ENCODE results near the gene IRX3. TPM values are rescaled to one million over a fixed set of nuclear protein-coding genes. Genes with fewer than 3 reads are reported as not detected.

Gene IRX3
- total and polyA plus RNA-seq, 3 experiments from 2014 or later, result not detected

DNA sequence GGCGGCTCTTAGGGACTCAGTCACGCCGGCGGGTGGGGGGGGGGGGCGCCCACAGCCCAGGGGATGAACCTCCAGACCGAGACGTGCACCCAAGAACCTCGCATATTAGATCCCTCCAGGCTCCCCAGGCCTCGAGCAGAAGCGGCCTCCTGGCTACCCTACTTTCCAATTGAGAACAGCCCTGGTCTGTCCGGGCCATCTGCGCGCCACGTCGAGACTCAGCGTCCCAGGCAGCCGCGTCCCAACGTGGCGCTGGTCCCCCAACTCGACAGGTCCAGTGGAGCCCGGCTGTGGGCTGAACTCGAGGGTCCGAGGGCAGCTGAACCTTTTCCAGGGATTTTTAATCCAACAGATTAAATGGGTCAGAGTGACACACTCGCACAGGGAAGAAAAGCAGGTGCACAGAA, 2.3 kb upstream of the IRX3 start:
- H3K36me3 Mint-ChIP-seq, result no peaks in the 10 kb centered on the region
- H3K36me3 ChIP-seq (ENCODE audit: insufficient read depth, low read length), result no peaks in the 10 kb centered on the region
- no peaks in the 10 kb centered on the region for H3K4me1 ChIP-seq (ENCODE audit: insufficient read depth, low read length)
- no peaks in the 10 kb centered on the region for H3K9me3 ChIP-seq (ENCODE audit: low read length)
- no peak overlapping the region for H3K4me3 ChIP-seq (ENCODE audit: low read length)
- ChIA-PET CTCF (no interaction called here), POLR2A (no interaction called here)
- H3K4me3 Mint-ChIP-seq, result no peak overlapping the region
- no peak for DNase-seq
- no peak overlapping the region for H3K27ac ChIP-seq (ENCODE audit: low read depth, low read length)
- no peaks in the 10 kb centered on the region for H3K9me3 Mint-ChIP-seq
- peaks cover 41 to 62% of the 10 kb centered on the region in 2 donors for H3K27me3 Mint-ChIP-seq
- H3K27ac Mint-ChIP-seq, result no peak overlapping the region
- H3K4me1 Mint-ChIP-seq, result peaks cover 4 to 28% (median 5%) of the 10 kb centered on the region in 3 donors
- H3K27me3 ChIP-seq (ENCODE audit: insufficient read depth, low read length, poor library complexity, severe bottlenecking), result no peaks in the 10 kb centered on the region

DNA sequence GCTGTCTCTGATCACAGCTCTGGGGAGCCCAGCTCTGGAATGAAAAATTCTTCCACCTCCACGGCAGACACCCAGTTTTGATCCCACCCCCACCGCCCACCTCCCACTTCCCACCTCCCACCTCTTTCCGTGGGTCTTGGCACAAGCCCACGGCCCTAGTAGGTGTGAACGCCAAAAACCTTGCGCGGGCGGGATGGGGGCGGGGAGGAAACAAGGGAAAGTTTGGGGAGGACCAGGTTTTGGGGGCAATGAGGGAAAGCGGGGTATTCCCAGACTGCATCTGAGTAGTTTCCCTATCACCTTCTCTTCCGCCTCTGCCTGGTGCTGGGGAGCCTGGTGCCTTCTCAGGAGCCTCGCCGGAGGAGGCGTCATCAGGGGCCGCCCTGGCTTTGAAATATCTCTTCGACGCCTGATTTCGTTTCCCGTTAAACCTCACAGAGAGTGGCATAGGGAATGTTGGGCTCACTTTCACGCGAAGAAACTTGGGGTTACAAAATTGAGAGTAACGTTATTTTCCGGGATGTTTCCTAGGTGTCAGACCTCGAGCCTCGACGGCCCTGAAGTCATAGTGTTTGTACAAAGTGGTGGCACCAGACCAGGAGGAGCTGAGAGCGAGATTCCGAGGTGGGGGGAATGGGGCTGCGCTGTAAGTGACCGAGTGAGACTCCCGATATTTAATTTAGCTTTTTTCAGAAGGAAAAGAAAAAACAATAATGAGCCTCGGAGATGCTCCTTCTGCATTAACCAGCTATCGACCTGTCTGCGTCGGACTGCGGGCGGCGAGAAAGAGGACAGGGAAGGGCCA, 1.6 kb upstream of the IRX3 start:
- POLR2A ChIA-PET, result no interaction called here
- H3K4me3 Mint-ChIP-seq, result peak overlapping the region in 3 of 7 donors; percentile 4 to 32 (median 18)

DNA sequence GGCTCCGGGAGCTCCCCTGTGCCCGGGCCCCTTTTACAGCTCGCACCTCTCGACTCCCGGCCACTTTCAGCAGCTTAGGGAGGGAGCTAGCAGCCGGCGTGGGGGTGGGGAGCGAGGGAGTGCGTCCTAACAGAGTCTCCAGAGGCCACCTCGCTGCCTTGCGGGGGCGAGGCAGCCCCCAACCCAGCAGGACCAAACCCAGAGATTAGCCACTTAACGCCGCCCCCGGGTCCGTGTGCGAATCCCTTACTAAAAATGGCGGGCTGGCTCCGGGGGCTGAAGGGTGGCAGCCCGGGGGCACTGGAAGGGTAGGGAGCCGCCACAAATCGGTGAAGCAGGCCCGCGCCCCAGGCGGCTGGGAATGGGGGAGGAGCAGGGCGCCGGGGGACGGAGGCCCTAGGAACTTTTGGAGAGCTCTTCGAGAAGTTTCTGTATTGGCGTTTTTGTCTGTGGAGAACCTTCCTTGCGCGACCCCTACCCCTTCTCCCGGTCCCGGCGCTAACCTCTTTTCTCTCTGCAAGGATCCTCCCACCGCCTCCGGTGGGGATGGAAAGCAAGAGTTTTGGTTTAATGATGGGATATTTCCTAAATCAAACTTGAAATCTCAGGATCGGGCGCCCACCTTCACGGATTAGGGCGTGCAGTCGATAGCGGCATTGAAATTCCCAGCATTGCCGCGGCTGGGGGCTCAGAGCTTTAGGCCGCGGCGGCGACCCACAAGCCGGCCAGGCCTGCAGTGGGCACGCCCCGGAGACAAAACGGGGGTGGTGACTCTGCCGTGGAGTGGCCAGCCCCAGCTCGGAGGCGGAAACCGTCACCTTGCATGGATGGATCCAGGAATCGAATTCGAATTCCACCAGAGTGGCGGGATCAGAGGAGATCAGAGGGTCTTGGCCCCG, 793 bp upstream of the IRX3 start:
- Mint-ChIP-seq H3K4me3 (no peak overlapping the region), H3K4me1 (peaks cover 10 to 38% (median 15%) of the 10 kb centered on the region in 3 donors), H3K27ac (no peak overlapping the region), H3K36me3 (no peaks in the 10 kb centered on the region), H3K27me3 (peaks cover 52 to 65% of the 10 kb centered on the region in 2 donors), H3K9me3 (peaks cover 0 to 2% (median 1%) of the 10 kb centered on the region in 5 donors)
- no peaks in the 10 kb centered on the region for H3K4me1 ChIP-seq (ENCODE audit: insufficient read depth, low read length)
- POLR2A ChIA-PET, result no interaction called here
- no peak for DNase-seq
- no peaks in the 10 kb centered on the region for H3K27me3 ChIP-seq (ENCODE audit: insufficient read depth, low read length, poor library complexity, severe bottlenecking)
- no peak overlapping the region for H3K4me3 ChIP-seq (ENCODE audit: low read length)
- H3K36me3 ChIP-seq (ENCODE audit: insufficient read depth, low read length), result no peaks in the 10 kb centered on the region
- H3K9me3 ChIP-seq (ENCODE audit: low read length), result no peaks in the 10 kb centered on the region
- CTCF ChIA-PET, result no interaction called here
- H3K27ac ChIP-seq (ENCODE audit: low read depth, low read length), result no peak overlapping the region

More for the DNA sequence above, 1.6 kb upstream of the IRX3 start:
- Histone ChIP-seq H3K27ac (ENCODE audit: low read depth, low read length) (no peak overlapping the region), H3K4me1 (ENCODE audit: insufficient read depth, low read length) (no peaks in the 10 kb centered on the region), H3K4me3 (ENCODE audit: low read length) (no peak overlapping the region), H3K27me3 (ENCODE audit: insufficient read depth, low read length, poor library complexity, severe bottlenecking) (no peaks in the 10 kb centered on the region), H3K9me3 (ENCODE audit: low read length) (no peaks in the 10 kb centered on the region), H3K36me3 (ENCODE audit: insufficient read depth, low read length) (no peaks in the 10 kb centered on the region)
- Mint-ChIP-seq H3K36me3 (no peaks in the 10 kb centered on the region), H3K9me3 (peaks cover 0 to 2% (median 1%) of the 10 kb centered on the region in 5 donors), H3K27me3 (peaks cover 47 to 62% of the 10 kb centered on the region in 2 donors), H3K27ac (peak overlapping the region in 1 of 8 donors; percentile 41), H3K4me1 (peaks cover 8 to 34% (median 11%) of the 10 kb centered on the region in 3 donors)
- CTCF ChIA-PET, result no interaction called here
- DNase-seq, result no peak

DNA sequence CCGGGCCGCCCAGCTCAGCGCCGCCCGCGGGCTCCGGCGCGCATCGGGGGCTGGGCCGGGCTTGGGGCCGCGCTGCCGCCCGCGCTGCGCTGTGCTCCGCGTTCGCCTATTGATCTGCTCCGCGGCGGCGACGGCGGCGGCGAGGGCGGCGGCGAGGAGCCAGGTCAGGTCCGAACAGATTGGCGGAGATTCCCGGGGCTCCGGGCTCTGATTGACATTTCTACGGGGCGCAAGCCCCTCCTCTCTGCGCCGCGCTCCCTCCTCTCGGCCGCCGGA, 559 bp downstream of the IRX3 start:
- Mint-ChIP-seq H3K36me3 (no peaks in the 10 kb centered on the region), H3K4me3 (peak overlapping the region in 3 of 7 donors; percentile 27 to 67 (median 58)), H3K9me3 (peaks cover 0 to 2% (median 1%) of the 10 kb centered on the region in 5 donors), H3K27ac (no peak overlapping the region), H3K4me1 (peaks cover 12 to 44% (median 15%) of the 10 kb centered on the region in 3 donors), H3K27me3 (peaks cover 54 to 67% of the 10 kb centered on the region in 2 donors)
- CTCF ChIA-PET, result no interaction called here
- Histone ChIP-seq H3K27ac (ENCODE audit: low read depth, low read length) (no peak overlapping the region), H3K36me3 (ENCODE audit: insufficient read depth, low read length) (no peaks in the 10 kb centered on the region), H3K4me1 (ENCODE audit: insufficient read depth, low read length) (no peaks in the 10 kb centered on the region), H3K27me3 (ENCODE audit: insufficient read depth, low read length, poor library complexity, severe bottlenecking) (no peaks in the 10 kb centered on the region), H3K9me3 (ENCODE audit: low read length) (no peaks in the 10 kb centered on the region), H3K4me3 (ENCODE audit: low read length) (no peak overlapping the region)
- DNase-seq, result no peak
- POLR2A ChIA-PET, result no interaction called here

DNA sequence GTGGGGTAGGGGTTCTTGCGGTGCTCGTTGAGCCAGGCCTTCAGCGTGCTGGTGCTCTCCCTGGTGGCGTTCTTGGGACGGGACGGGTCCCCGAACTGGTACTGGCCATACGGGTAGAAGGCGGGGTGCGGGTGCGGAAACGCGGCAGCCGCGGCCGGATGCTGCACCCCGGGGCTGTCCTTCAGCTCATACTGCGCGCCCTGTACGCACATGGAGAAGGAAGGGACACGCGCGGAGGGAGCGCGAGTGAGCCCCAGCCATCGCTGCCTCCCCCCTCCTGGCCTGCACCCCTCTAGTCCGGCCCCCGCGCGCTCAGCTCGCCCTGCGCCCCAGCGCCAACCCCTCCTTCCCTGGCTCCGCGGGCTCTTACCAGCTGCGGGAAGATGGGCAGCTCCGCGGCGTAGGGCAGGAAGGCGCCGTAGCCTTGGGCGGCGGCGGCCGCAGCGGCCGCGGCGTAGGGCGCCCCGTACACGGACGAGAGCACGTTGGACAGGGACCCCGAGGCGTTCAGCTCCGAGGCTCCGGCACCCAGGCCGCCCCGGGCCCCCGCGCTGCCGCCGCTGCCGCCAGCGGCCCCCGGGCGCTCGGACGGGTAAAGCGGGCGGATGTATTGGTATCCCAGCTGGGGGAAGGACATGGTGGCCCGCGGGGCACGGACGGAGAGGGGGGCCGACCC, 1.0 kb downstream of the IRX3 start:
- CTCF ChIA-PET, result no interaction called here
- POLR2A ChIA-PET, result no interaction called here
- H3K9me3 ChIP-seq (ENCODE audit: low read length), result no peaks in the 10 kb centered on the region
- H3K27me3 ChIP-seq (ENCODE audit: insufficient read depth, low read length, poor library complexity, severe bottlenecking), result no peaks in the 10 kb centered on the region
- H3K4me3 ChIP-seq (ENCODE audit: low read length), result no peak overlapping the region
- no peaks in the 10 kb centered on the region for H3K36me3 ChIP-seq (ENCODE audit: insufficient read depth, low read length)
- Mint-ChIP-seq H3K4me3 (peak overlapping the region in 2 of 7 donors; percentile 22 to 29), H3K27ac (no peak overlapping the region), H3K27me3 (peaks cover 55 to 67% of the 10 kb centered on the region in 2 donors), H3K4me1 (peaks cover 12 to 41% (median 15%) of the 10 kb centered on the region in 3 donors), H3K9me3 (peaks cover 0 to 2% (median 1%) of the 10 kb centered on the region in 5 donors), H3K36me3 (no peaks in the 10 kb centered on the region)
- H3K4me1 ChIP-seq (ENCODE audit: insufficient read depth, low read length), result no peaks in the 10 kb centered on the region
- H3K27ac ChIP-seq (ENCODE audit: low read depth, low read length), result no peak overlapping the region
- DNase-seq, result no peak

DNA sequence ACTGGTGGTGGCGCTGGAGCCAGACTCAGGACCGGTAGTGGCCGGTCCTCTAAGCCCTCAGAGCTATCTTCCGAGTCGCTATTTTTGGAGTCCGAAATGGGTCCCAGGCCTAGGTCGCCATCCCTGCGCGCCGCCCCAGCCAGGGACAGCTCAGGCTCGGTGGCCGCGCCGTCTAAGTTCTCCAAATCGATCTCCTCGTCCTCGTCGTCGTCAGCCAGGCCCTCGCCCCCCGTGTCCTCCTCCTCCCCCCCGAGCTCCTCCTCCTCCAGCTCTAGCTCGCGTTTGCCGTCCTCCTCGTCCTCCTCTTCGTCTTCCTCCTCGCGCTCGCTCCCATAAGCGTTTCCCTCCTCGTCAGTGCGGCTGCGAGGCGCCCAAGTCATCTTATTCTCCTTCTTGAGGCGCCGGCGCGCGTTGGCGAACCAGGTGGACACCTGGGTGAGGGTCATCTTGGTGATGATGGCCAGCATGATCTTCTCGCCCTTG, 1.6 kb downstream of the IRX3 start:
- Histone ChIP-seq H3K36me3 (ENCODE audit: insufficient read depth, low read length) (no peaks in the 10 kb centered on the region), H3K4me3 (ENCODE audit: low read length) (no peak overlapping the region), H3K4me1 (ENCODE audit: insufficient read depth, low read length) (no peaks in the 10 kb centered on the region), H3K9me3 (ENCODE audit: low read length) (no peaks in the 10 kb centered on the region), H3K27ac (ENCODE audit: low read depth, low read length) (no peak overlapping the region), H3K27me3 (ENCODE audit: insufficient read depth, low read length, poor library complexity, severe bottlenecking) (peaks cover 1% of the 10 kb centered on the region)
- CTCF ChIA-PET, result no interaction called here
- POLR2A ChIA-PET, result no interaction called here
- H3K27ac Mint-ChIP-seq, result peak overlapping the region in 1 of 8 donors; percentile 61
- H3K9me3 Mint-ChIP-seq, result peaks cover 0 to 5% (median 1%) of the 10 kb centered on the region in 5 donors
- H3K27me3 Mint-ChIP-seq, result peaks cover 57 to 67% of the 10 kb centered on the region in 2 donors
- no peak for DNase-seq
- no peaks in the 10 kb centered on the region for H3K36me3 Mint-ChIP-seq
- peaks cover 12 to 40% (median 15%) of the 10 kb centered on the region in 3 donors for H3K4me1 Mint-ChIP-seq
- peak overlapping the region in 2 of 7 donors; percentile 22 to 29 for H3K4me3 Mint-ChIP-seq

DNA sequence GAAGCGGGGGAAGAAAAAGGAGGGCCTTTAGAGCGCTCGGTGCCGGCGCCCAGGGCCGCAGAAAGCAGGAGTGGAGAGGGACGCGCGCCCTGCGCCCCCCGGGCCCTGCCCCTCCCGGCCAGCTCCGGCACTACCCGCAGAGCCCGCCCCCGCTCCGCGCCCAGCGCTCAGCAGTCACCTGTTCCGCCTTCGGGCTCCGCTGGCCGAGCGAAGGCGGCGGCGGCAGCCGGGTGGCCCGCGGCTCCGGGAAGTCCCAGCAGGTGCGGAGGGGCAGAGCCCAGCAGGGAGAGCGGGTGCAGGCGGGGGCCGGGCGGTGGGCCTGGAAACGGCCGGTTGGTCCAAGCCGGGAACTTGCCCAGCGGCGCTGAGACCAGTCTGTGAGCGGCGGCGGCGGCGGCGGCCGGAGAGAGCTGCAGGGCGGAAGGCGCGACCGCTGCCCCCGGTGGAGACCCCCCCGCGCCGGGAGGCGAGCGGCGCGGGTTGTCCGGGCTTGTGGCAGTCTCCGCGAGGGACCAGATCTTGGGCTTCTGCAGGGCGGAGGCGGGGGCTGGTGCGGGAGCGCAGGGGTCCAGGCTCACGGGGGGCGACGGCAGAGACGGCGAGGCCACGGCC, 2.2 kb downstream of the IRX3 start:
- peaks cover 12 to 37% (median 15%) of the 10 kb centered on the region in 3 donors for H3K4me1 Mint-ChIP-seq
- H3K27me3 Mint-ChIP-seq, result peaks cover 57 to 67% of the 10 kb centered on the region in 2 donors
- POLR2A ChIA-PET, result no interaction called here
- no peaks in the 10 kb centered on the region for H3K4me1 ChIP-seq (ENCODE audit: insufficient read depth, low read length)
- no peak overlapping the region for H3K4me3 Mint-ChIP-seq
- H3K36me3 ChIP-seq (ENCODE audit: insufficient read depth, low read length), result no peaks in the 10 kb centered on the region
- H3K27ac Mint-ChIP-seq, result no peak overlapping the region
- no peak overlapping the region for H3K4me3 ChIP-seq (ENCODE audit: low read length)
- peaks cover 7% of the 10 kb centered on the region for H3K27me3 ChIP-seq (ENCODE audit: insufficient read depth, low read length, poor library complexity, severe bottlenecking)
- no peaks in the 10 kb centered on the region for H3K36me3 Mint-ChIP-seq
- H3K9me3 ChIP-seq (ENCODE audit: low read length), result no peaks in the 10 kb centered on the region
- no peak overlapping the region for H3K27ac ChIP-seq (ENCODE audit: low read depth, low read length)
- no peak for DNase-seq
- peaks cover 0 to 9% (median 1%) of the 10 kb centered on the region in 5 donors for H3K9me3 Mint-ChIP-seq
- CTCF ChIA-PET, result no interaction called here

All from CD8-positive, alpha-beta memory T cell (primary cell).